Glutamatergic neuron (in vitro differentiated cells): ENCODE measurements around the gene SNX13. TPM values are rescaled to one million over a fixed set of nuclear protein-coding genes. Genes with fewer than 3 reads are reported as not detected.

Experiments
- DNase-seq: peaks from one replicate; pipeline ENCODE4 v3.0.0; 2022
- H3K27ac Mint-ChIP-seq: one replicate; pipeline ENCODE4 v1.8.0; 2020; ENCODE audit warnings: mild to moderate bottlenecking, mixed read lengths, inconsistent platforms; ENCODE audit not compliant: unreplicated experiment
- H3K27me3 Mint-ChIP-seq: one replicate; pipeline ENCODE4 v1.8.0; 2020; ENCODE audit warnings: mild to moderate bottlenecking, moderate library complexity, mixed read lengths, inconsistent platforms; ENCODE audit not compliant: unreplicated experiment
- H3K36me3 Mint-ChIP-seq: one replicate; pipeline ENCODE4 v1.8.0; 2020; ENCODE audit warnings: mild to moderate bottlenecking, mixed read lengths, inconsistent platforms; ENCODE audit not compliant: unreplicated experiment
- H3K4me1 Mint-ChIP-seq: one replicate; pipeline ENCODE4 v1.8.0; 2020; ENCODE audit warnings: mild to moderate bottlenecking, low read depth, mixed read lengths, inconsistent platforms; ENCODE audit not compliant: unreplicated experiment
- H3K4me3 Mint-ChIP-seq: one replicate; pipeline ENCODE4 v1.8.0; 2020; ENCODE audit warnings: mild to moderate bottlenecking, mixed read lengths, inconsistent platforms; ENCODE audit not compliant: unreplicated experiment
- H3K9me3 Mint-ChIP-seq: one replicate; pipeline ENCODE4 v1.8.0; 2020; ENCODE audit warnings: mild to moderate bottlenecking, moderate library complexity, mixed read lengths, inconsistent platforms; ENCODE audit not compliant: unreplicated experiment
- CTCF ChIP-seq: fragments of 200-600 bp; sonication (generic); IDR thresholded peaks from one replicate; pipeline ENCODE4 v1.5.0; 2021; ENCODE audit not compliant: partially characterized antibody, unreplicated experiment
- total RNA-seq: library from RNA; stranded (reverse); fragmentation: NEBNext Ultra II Directional; extraction: Animal tissue kit (Norgen Biotek cat#: 25700); gene quantifications from one replicate; pipeline ENCODE4 v1.2.1, GENCODE V29; 2021; ENCODE audit not compliant: unreplicated experiment

SNX13 gene
- total RNA-seq, 1 donor from 2014 or later, result 29.9 TPM

- Mint-ChIP-seq H3K27me3 (peaks cover 1% of the 10 kb centered on the region), H3K36me3 (no peaks in the 10 kb centered on the region), H3K4me3 (no peak overlapping the region), H3K9me3 (no peaks in the 10 kb centered on the region), H3K27ac (no peak overlapping the region), H3K4me1 (no peaks in the 10 kb centered on the region)
- TF ChIP-seq CTCF, result no peak
- no peak for DNase-seq
Measured at GRCh38 chr7:17946591-17946990, 6.3 kb upstream of the SNX13 start.

GRCh38 chr7:17944720-17945119 is 4.4 kb upstream of the SNX13 start:
- peak; percentile 46 for TF ChIP-seq CTCF
- Mint-ChIP-seq H3K36me3 (no peaks in the 10 kb centered on the region), H3K27ac (no peak overlapping the region)

GRCh38 chr7:17943006-17943405 is 2.7 kb upstream of the SNX13 start:
- peaks cover 8% of the 10 kb centered on the region for H3K27me3 Mint-ChIP-seq

More at GRCh38 chr7:17944720-17945119, 4.4 kb upstream of the SNX13 start:
- no peak for DNase-seq
- H3K27me3 Mint-ChIP-seq, result peaks cover 6% of the 10 kb centered on the region
- H3K9me3 Mint-ChIP-seq, result peaks cover 3% of the 10 kb centered on the region
- no peak overlapping the region for H3K4me3 Mint-ChIP-seq
- H3K4me1 Mint-ChIP-seq, result peaks cover 3% of the 10 kb centered on the region

GRCh38 chr7:17942231-17942630 is 1.9 kb upstream of the SNX13 start:
- Mint-ChIP-seq H3K9me3 (peaks cover 8% of the 10 kb centered on the region), H3K27ac (no peak overlapping the region), H3K36me3 (no peaks in the 10 kb centered on the region), H3K4me3 (peak overlapping the region; percentile 19), H3K27me3 (peaks cover 8% of the 10 kb centered on the region), H3K4me1 (peaks cover 11% of the 10 kb centered on the region)
- no peak for DNase-seq
- TF ChIP-seq CTCF, result no peak

More at GRCh38 chr7:17943006-17943405, 2.7 kb upstream of the SNX13 start:
- no peak for DNase-seq
- Mint-ChIP-seq H3K4me1 (peaks cover 7% of the 10 kb centered on the region), H3K9me3 (peaks cover 7% of the 10 kb centered on the region), H3K27ac (no peak overlapping the region), H3K4me3 (no peak overlapping the region), H3K36me3 (no peaks in the 10 kb centered on the region)
- no peak for TF ChIP-seq CTCF

GRCh38 chr7:17940951-17941431 is 697 bp upstream of the SNX13 start:
- DNase-seq, result no peak
- Mint-ChIP-seq H3K4me1 (peaks cover 11% of the 10 kb centered on the region), H3K27ac (peak overlapping the region; percentile 79), H3K36me3 (no peaks in the 10 kb centered on the region), H3K4me3 (peak overlapping the region; percentile 97), H3K27me3 (peaks cover 8% of the 10 kb centered on the region), H3K9me3 (peaks cover 8% of the 10 kb centered on the region)
- TF ChIP-seq CTCF, result no peak
